Body of pancreas (tissue), 4 donors: ENCODE results near the gene COLEC12. TPM values are rescaled to one million over a fixed set of nuclear protein-coding genes. Genes with fewer than 3 reads are reported as not detected.

Experiments
- ATAC-seq: fragments of 150-250 bp; one replicate; pipeline ENCODE4 v1.9.1; 2016
- DNase-seq, 4 donors: peaks; one replicate each; pipeline ENCODE4 v3.0.0-alpha.2; 2019
- H3K27ac ChIP-seq, 4 donors: fragments of 200-600 bp; sonication (generic); 1 replicate in 3 of 4; 2 replicates in 1 of 4; pipeline versions ENCODE4 v1.5.1 to v1.6.1; 2016 to 2019; ENCODE audit warnings: mild to moderate bottlenecking in 1 of 4, mixed read lengths in 1 of 4, moderate library complexity in 1 of 4
- H3K27me3 ChIP-seq, 2 donors: fragments of 200-600 bp; sonication (generic); one replicate each; pipeline ENCODE4 v1.6.0; 2016; ENCODE audit warnings: mild to moderate bottlenecking in 1 of 2
- H3K36me3 ChIP-seq, 2 donors: fragments of 200-600 bp; sonication (generic); replicated peaks in 1 of 2; 2 replicates each; pipeline ENCODE4 v1.5.1; 2016; ENCODE audit warnings: low read depth in 2 of 2; ENCODE audit not compliant: insufficient read depth in 1 of 2
- H3K4me1 ChIP-seq: fragments of 200-600 bp; sonication (generic); one replicate; pipeline ENCODE4 v1.6.0; 2016
- H3K4me3 ChIP-seq, 2 donors: fragments of 200-600 bp; sonication (generic); 1 replicate in 1 of 2; 2 replicates in 1 of 2; pipeline ENCODE4 v1.5.1; 2016 to 2019
- H3K9me3 ChIP-seq, 3 donors: fragments of 200-600 bp; sonication (generic); 1 replicate in 2 of 3; 2 replicates in 1 of 3; pipeline ENCODE4 v1.5.1; 2016
- POLR2A ChIP-seq, 3 donors: fragments of 450-650 bp; IDR thresholded peaks; one replicate each; pipeline ENCODE4 v1.6.1; 2016; ENCODE audit warnings: antibody characterized with exemption in 3 of 3, mild to moderate bottlenecking in 2 of 3
- WGBS, 2 donors: methylation state at CpG; one replicate each; pipeline ENCODE4 v1.1.5; 2017; 5-methylcytosine and 5-hydroxymethylcytosine counted together
- intact Hi-C: fragments of 100-400 bp; cut with DNase I; formaldehyde crosslinking; loops from one replicate; pipeline ENCODE4 v1.15.1; 2023
- total RNA-seq, 2 donors: library from RNA; depleted of rRNA; stranded (reverse); fragments of >200 nt; gene quantifications; one replicate each; pipeline ENCODE4 v1.1.0, GENCODE V29; 2016
- TF ChIP-seq, protein P1 (sequence below), 7 experiments: fragments of 450-650 bp in 4 of 7; fragments of 200-600 bp in 3 of 7; sonication (generic) in 3 of 7; IDR thresholded peaks; one replicate each; pipeline ENCODE4 v1.5.1; 2016 to 2019; ENCODE audit warnings: antibody characterized with exemption in 7 of 7

Gene COLEC12
- total RNA-seq, 2 donors from 2014 or later, result 3.6 to 4.2 TPM

DNA sequence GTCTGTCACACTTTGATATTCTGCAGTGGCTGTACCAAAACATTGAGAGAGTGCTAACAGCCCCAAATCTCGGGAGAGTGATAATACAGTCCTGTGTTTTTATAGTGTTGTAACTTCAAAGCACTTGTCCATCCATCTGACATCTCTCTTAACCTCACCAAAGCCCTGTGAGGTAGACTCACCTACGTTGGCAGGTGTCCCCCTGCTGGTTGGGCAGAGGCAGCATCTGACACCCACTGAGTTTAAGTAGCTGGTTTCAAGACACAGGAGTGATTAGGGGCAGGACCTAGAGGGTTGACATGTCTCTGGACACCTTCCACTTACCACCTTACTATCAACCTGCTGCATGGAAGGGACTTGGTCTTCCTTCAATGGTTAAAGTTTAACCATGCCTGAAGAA is 22.9 kb downstream of the COLEC12 start:
- TF ChIP-seq, protein P1, sequence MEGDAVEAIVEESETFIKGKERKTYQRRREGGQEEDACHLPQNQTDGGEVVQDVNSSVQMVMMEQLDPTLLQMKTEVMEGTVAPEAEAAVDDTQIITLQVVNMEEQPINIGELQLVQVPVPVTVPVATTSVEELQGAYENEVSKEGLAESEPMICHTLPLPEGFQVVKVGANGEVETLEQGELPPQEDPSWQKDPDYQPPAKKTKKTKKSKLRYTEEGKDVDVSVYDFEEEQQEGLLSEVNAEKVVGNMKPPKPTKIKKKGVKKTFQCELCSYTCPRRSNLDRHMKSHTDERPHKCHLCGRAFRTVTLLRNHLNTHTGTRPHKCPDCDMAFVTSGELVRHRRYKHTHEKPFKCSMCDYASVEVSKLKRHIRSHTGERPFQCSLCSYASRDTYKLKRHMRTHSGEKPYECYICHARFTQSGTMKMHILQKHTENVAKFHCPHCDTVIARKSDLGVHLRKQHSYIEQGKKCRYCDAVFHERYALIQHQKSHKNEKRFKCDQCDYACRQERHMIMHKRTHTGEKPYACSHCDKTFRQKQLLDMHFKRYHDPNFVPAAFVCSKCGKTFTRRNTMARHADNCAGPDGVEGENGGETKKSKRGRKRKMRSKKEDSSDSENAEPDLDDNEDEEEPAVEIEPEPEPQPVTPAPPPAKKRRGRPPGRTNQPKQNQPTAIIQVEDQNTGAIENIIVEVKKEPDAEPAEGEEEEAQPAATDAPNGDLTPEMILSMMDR (IDR thresholded peaks at IDR 0.05), result peak; percentile 47 to 84 (median 71)
- no peak for TF ChIP-seq POLR2A (IDR thresholded peaks at IDR 0.05)
- no peaks in the 10 kb centered on the region for H3K36me3 ChIP-seq
- DNase-seq, result peak; percentile 64 to 77 (median 70)
- 28 to 43% methylated on average over 2 of the region's 2 CpGs for WGBS, 2 donors
- intact Hi-C loops, result loop anchor here (10.0 kb wide), 1 partner anchor 183 kb away; no protein-coding TSS in a partner anchor
- H3K4me1 ChIP-seq, result peaks cover 51% of the 10 kb centered on the region
- ATAC-seq, result peak; percentile 72
- H3K27me3 ChIP-seq, result no peaks in the 10 kb centered on the region
- peak overlapping the region in 2 of 4 donors; percentile 21 to 35 for H3K27ac ChIP-seq
- no peak overlapping the region for H3K4me3 ChIP-seq
- no peaks in the 10 kb centered on the region for H3K9me3 ChIP-seq

DNA sequence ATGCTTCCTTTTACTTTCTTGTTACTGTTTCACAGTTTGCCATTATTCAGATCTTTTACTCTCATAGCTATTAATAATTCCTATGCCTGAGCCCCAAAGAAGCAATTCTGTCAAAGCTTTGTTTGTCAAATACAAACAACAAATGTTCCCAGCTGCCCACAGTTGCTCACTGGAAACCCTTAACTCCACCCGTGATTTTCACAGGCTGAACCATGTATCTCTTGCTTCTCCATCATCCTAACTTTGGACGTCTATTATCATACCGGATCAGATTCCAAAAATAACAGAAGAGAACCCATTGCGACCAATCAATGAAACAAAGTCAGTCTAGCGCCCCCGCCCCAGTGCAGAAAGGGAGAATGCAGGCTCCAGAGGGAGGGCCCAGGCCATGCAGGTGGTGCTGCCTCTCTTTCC is 24.2 kb downstream of the COLEC12 start:
- intact Hi-C loops, result loop anchor here (10.0 kb wide), 1 partner anchor 181 kb away; no protein-coding TSS in a partner anchor
- H3K4me1 ChIP-seq, result peaks cover 51% of the 10 kb centered on the region
- TF ChIP-seq POLR2A (IDR thresholded peaks at IDR 0.05), result no peak
- TF ChIP-seq, protein P1 (IDR thresholded peaks at IDR 0.05), result no peak
- ATAC-seq (no peak), DNase-seq (peak in 1 of 4 donors; percentile 18)
- H3K9me3 ChIP-seq, result no peaks in the 10 kb centered on the region
- H3K36me3 ChIP-seq, result no peaks in the 10 kb centered on the region
- H3K4me3 ChIP-seq, result no peak overlapping the region
- H3K27me3 ChIP-seq, result no peaks in the 10 kb centered on the region
- 28 to 39% methylated on average over 6 of the region's 6 CpGs for WGBS, 2 donors
- H3K27ac ChIP-seq, result peak overlapping the region in 3 of 4 donors; percentile 39 to 45 (median 41)

DNA sequence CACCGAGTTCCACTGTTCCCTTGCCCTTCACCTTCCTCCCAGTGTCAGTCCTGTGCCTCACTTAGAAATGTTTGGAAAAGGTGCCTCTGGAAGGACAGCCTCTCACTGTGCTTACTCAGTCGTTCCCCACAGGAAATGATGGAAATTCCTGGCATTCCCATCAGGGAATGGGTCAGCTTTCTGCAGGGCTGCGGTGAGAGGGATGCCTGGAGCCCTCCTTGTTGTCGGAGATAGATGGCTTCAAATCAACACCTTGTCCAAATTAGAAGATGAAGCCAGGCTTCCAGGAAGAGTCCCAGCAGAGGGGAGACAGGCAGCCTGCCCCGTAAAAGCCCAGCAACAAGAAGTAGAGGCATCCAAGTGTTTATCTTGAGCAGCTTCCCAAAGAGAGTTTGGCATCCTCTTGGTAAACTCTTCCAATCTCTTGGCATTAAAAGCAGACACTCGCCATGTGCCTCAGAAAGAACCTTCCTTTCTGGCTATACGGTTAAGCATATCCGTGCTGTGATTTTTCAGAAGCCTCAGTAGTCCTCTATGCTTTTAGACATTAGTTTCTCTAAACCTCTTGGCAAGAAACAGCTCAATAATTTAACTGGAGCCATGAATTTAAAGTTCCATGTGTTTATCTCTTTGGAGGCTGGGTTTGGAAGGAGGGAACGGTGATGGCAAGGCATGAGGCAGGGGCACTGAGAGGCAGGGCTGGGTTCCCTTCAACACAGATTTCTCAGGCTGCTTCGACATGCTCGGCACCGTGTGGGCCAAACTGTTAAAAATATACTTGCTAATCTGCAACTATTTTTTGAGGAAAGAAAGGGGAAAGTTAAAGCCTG is 25.1 kb downstream of the COLEC12 start:
- Histone ChIP-seq H3K27ac (peak overlapping the region in 3 of 4 donors; percentile 39 to 45 (median 41)), H3K4me3 (no peak overlapping the region), H3K27me3 (no peaks in the 10 kb centered on the region), H3K36me3 (no peaks in the 10 kb centered on the region), H3K9me3 (no peaks in the 10 kb centered on the region), H3K4me1 (peaks cover 51% of the 10 kb centered on the region)
- ATAC-seq (no peak), DNase-seq (no peak)
- 28 to 43% methylated on average over 11 to 12 of the region's 12 CpGs for WGBS, 2 donors
- intact Hi-C loops, result loop anchor here (10.0 kb wide), 1 partner anchor 181 kb away; no protein-coding TSS in a partner anchor
- no peak for TF ChIP-seq POLR2A (IDR thresholded peaks at IDR 0.05)
- TF ChIP-seq, protein P1 (IDR thresholded peaks at IDR 0.05), result no peak

DNA sequence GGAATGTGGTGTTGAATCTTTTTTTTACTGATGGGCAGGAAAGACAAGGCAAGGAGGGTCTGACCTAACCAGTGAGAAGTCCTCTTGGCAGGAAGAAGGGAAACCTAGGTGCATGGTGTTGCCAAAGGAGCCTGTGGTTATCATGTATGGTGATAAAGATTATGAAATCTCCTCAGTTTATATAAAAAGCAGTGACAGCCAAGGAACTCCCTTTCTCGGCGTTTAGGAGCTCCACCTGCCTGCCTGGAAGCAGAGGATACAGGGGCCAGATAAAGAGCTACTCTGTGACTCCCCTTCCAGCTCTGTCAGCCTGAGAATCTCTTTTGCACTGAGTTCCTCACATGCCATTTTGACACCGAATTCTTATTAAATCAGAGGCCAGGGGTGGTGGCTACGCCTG is 26.1 kb downstream of the COLEC12 start:
- intact Hi-C loops, result loop anchor here (10.0 kb wide), 1 partner anchor 180 kb away; no protein-coding TSS in a partner anchor
- DNase-seq, result no peak
- ATAC-seq, result no peak
- no peak overlapping the region for H3K4me3 ChIP-seq
- peaks cover 46% of the 10 kb centered on the region for H3K4me1 ChIP-seq
- H3K27me3 ChIP-seq, result no peaks in the 10 kb centered on the region
- TF ChIP-seq, protein P1 (IDR thresholded peaks at IDR 0.05), result no peak
- TF ChIP-seq POLR2A (IDR thresholded peaks at IDR 0.05), result no peak
- no peaks in the 10 kb centered on the region for H3K9me3 ChIP-seq
- H3K36me3 ChIP-seq, result no peaks in the 10 kb centered on the region
- no peak overlapping the region for H3K27ac ChIP-seq
- WGBS, 2 donors, result 64 to 65% methylated on average over 4 of the region's 4 CpGs
